Germinal center (tissue), 1 donor: ENCODE results near the gene MBIP.

Experiments
- DNase-seq: peaks from one replicate; pipeline ENCODE4 v3.0.0; 2012; ENCODE audit warnings: mixed read lengths, low spot score

The MBIP gene

DNA sequence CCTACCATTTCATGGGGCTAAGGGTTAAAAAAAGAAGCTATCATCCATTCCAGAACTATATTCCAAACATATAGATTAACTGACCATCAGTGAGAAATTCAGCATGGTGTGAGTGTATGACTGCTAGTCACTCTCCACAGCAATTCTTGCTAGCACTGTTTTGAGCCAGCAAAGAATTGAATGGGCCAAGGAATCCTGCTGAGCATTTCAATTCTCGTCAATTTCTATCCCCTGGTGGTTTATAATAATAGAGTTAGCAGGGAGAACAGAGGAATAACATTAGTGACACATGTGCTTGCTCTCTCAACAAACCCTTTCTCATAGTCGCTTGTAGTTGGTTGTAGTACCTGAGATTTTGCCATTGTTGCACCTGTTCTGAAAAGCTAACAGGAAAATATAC is 7.2 kb downstream of the MBIP start:
- DNase-seq = no peak

DNA sequence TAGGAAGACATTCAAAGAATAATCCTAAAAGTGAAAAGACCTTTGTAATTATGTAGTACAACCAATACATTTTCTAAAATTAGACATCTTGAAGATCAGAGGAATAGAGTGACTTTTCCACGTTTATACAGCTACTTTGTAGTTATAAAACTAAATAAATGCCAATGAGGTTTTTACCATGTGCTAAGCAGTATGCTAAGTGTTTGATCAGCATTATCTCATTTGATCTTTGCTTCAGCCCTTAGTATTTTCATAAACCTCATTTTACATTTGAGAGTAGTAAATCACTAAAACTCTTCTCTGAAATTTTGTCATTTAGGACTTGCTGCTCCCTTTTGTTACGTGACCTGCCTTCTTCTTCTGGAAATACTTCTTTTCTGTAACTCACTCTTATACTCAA is 13.6 kb downstream of the MBIP start:
- no peak for DNase-seq

DNA sequence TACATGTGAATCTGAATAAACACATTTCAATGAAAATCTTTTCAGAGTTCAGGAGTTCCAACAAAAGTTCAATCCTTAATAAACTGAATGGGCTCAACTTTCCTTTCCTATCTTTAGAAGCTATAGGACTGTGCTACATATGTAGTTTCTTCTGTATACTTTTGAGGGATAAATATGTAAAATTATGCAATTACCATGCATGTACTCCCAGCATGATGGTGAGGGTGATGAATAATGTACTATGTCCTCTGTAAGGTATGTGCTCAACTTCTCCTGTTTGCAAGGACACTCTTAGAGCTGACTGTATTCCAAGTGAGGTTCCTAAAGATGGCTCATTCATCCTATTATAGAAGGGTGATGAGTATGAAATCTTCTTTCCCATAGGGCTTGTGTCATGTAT is 15.5 kb downstream of the MBIP start:
- DNase-seq = no peak

DNA sequence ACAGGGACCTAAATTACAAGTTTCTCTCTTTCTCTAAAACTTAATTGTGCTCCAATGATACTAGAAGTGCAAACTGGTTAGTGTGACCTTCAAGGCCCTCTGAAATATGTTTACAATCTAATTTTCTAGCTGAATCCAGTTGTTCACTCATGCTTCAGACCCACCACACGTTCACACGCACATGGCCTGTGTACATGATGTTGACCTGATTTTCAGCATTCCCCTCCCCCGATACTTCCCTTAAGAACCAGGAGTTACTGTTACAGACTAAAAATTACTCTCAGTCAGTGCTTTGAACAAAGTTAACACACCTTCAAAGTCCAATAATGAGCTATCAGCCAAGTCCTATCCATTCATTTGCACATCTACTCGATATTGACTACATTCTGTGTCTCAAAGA is 16.5 kb downstream of the MBIP start:
- DNase-seq = no peak

DNA sequence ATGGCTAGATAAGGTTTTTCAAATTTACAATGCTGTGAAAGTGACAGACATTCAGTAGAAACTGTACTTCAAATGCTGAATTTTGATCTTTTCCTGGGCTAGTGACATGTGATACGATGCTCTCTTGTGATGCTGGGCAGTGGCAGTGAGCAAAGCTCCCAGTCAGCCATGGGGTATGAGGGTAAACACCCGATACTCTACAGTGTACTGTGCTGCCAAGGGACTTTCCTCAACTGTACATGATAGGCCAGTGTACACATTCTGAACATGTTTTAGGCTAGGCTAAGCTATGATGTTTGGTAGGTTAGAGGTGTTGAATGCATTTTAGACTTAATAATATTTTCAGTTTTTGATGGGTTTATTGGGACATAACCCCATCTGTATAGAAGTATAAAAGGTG is 17.6 kb downstream of the MBIP start:
- DNase-seq = no peak

DNA sequence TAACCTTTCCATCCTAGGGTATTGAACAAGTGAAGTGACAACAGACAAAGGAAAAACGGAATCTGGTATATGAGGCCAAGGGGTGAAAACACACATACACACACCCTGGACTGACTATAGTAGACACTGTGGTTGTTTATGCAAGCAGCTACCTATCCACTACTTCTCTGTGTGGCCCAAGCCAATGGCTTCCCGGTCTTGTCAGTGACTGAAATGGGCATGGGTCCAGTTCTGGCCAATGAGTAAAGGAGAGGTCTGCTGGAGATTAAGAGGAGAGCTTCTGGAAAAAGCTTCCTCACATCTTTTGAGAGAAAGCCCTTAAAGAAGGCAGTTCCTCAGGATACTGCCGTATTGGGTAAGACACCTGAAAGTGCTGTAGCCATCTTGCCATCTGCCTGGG is 19.3 kb downstream of the MBIP start:
- no peak for DNase-seq

DNA sequence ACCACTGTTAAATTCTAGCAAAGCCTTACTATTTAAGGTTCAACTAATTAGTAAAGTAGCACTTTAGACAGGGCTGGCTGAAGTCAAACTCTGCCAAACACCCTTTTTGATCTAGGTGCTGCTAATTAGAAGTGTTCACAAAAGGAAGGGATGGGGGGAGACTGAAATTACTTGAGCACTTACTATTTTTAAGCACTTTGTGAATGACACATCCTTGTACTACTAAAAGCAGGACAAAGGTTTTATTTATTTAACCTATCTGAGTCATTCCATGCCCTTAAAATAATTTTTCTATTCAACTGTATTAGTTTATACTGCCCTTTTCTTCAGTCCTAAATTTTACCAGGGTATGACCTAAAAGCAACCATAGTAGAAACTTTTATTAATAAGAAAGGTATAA is 20.1 kb downstream of the MBIP start:
- DNase-seq = no peak

DNA sequence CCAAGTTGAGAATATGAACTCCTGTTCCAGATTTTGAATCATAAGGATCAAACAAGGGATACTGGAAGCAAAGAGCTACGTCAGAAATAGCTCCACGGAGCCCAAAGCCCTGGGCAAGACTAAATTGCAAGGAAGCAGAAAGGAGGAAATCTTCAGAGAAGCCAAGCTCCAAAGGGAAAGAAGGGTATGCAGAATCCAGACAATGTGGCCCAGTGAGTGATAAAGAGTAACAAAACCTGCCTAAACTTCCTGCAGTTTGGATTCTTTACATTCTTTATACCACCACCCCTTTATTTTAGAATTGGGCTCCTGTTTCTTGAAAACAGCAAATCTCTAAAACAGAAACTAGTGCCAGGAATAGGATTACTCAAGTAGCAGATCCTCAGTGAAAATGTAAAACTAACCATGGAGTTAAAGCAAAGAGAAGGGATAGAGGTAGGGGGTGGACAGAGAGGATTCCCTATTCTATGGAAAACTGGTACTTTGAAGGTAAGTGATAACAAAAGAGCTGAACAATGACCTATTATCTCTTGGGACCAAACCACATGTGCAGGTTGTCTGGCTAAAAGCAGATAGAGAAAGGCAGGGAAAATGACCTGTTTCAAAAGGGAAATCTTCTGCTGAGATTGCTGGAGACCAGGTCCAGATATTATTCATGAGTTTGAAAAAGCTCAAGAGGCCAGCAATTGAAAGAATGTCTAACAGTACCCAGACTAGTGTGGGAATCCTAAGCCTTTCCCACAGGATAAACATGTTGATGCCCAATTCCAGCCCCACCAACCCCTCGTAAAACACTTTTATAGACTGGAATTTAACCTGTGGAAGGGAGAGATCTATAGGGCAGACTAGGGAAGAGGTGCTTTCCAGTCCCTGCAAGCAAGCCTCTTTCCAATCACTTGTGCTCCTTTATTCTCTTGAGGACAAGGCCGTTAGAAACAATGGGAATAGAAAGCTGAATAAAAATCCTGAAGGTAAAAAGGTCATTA is 24.5 kb downstream of the MBIP start:
- no peak for DNase-seq

DNA sequence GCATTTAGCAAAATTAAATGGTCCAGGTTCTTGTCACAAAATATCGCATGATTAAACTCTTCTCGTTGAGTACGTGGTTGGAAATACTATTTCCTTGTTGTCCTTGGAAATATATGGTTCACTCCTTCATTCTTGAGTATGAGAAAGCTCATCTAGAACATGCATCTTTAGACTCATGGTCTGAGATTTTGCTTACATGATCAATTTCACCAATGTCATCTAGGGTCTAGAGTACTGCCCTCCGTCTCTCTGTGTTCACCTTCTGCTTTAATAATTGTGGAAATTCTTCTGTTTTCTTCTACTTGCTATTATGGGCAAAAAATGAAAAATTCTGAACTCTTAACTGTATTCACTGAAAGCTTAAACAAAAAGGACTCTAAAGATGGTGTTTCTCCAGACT is 25.9 kb downstream of the MBIP start:
- DNase-seq = no peak

DNA sequence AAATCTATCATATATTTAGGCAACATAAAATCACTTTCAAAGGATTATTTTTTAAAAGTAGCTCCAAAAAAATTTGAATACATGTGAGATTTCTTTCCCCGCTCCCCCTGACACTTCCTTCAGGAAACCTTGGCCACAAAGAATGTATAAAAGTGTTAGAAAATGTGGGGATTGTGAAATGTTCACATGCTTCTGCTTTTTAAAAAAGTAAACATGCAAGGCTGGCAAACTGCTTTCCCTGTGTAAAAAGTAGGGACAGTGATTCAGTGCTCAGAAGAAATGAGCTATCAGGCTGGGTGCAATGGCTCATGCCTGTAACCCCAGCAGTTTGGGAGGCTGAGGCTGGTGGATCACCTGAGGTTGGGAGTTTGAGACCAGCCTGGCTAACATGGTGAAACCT is 26.6 kb downstream of the MBIP start:
- no peak for DNase-seq

DNA sequence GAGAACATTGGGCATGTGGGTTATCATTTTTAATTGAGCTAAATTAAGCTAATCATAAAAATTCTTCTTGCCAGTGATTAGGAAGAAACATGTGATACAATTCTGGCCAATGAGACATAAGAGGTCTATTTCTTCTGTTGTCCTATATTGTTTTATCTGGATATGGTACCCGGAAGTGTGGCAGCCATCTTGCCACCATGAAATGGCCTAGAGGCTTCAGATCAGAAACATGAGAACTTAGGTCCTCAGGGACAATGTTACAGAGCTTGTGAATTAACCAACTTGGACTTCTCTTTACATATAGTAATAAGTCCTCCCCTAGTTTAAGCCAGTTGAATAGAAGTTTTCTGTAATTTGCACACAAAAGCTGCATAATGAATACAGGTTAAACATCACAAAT is 30.5 kb downstream of the MBIP start:
- no peak for DNase-seq

DNA sequence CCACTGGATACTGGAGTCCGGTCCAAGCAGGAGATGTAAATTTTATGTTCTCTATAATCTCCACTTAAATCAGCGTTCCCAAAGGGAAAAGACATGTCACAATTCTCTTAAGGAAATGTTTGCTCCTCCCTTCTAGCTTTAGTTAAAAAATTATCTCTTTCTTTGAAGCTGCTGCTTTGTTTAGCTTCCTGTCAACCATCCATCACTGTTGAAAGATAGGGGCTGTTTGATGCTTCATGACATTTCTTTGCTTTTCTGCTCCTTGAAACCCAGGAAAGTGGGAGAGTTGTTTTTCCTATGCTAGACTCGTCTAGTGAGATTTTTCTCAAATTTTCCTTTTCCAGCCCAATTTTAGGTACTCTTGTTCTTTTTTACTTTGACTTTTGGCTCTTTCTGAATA is 31.9 kb downstream of the MBIP start:
- DNase-seq = no peak

DNA sequence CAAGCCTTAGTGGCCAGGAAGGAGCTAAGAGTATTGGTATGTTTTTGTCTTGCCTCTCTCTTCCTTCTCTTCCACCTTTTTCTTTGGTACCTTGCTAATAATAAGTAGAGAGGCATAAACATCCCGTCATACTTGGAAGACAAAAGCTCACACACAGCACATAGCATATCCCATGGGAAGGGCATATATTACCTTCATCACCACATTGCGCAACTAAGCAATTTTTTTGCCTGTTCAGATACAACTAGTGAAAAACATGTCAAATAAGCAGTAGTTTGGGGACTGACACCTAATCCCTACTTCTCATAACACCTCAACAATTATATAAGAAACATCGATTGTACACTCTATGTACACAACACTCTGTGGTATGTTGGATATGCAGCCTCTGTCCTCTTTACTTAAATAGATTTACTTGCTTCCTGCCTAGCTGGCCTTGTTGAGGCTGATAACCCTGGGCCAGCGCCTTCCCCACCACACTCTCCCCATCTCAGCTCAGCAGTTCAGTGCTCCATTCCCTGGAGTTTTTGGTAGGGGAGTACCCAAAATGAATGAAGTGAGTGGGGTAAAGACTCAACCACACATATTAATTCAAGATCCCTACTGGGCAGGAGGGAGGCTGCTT is 35.4 kb downstream of the MBIP start:
- DNase-seq = no peak

DNA sequence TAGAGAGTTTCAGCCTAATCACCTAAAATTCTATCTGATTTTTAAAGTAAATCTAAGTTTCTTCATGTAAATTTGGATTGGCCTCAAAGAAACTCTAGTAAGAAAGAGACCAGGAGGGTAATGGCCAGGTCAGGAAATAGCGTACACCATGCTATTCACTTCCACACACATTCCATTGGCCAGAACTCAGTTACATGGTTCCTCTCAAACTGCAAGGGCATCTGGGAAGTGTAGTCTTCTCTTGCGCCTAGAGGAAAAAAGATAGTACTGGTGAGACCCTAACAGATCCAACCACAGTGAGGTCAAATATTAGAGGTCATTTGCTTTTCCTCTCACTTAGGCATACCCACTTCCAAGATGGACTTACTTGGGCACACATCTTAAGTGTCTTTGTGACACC is 39.1 kb downstream of the MBIP start:
- no peak for DNase-seq

DNA sequence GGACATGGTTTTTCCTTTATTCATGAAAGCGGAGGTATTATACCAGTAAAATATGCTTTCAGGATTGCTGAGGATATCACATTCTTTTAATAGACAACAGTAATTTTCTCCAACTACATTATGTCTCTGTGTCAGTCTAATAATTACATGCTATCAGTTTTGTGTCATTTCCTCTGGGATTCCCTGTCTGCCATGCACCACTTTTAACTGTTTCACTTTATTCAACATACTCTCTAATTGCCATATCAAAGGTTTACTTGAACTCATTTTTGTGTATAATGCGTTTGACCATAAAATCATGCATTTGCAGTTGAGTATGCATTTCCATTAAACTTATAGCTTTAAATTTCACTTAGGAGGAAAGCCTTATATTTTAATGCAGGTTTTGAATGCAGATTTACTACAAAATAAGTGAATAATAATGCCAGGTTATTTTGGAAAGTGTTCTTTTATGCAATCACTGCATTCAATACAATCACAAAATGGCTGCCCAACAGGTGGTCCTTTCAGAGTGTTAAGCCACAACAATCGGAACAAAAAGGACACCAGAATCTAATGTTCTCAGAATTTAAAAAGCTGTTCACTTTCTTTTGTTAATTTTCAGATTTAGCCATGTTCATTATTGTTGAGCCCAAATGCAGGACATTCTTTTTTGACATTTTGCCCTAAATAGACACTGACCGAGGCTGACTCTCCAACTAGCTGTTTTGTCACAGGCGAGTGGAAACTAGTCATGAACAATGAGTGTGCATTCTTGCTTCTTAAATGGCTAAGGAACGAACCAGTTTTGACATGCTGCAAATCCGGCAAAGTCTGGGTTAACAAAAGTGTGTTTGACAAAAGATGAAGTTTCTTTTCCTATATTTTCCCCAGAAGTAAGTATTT is 40.9 kb downstream of the MBIP start:
- DNase-seq = no peak

DNA sequence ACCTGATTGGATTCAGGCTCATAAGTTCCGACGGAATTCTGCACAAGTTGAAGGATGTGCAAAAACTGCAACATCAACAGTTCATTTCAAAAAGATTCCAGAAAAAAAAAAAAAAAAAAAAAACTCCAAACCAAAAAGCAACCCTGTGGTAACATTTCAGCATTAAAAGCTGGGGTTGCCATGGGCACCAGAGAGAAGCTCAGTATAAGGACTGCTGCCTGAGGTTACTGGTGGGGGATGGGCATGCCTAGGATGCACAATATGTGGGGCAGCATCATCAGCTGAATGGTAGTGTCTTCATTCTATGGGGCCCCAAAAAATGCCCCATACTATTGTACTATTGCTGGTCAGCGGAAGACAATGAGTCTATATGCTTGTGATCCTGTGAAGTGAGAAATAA is 44.7 kb downstream of the MBIP start:
- no peak for DNase-seq

DNA sequence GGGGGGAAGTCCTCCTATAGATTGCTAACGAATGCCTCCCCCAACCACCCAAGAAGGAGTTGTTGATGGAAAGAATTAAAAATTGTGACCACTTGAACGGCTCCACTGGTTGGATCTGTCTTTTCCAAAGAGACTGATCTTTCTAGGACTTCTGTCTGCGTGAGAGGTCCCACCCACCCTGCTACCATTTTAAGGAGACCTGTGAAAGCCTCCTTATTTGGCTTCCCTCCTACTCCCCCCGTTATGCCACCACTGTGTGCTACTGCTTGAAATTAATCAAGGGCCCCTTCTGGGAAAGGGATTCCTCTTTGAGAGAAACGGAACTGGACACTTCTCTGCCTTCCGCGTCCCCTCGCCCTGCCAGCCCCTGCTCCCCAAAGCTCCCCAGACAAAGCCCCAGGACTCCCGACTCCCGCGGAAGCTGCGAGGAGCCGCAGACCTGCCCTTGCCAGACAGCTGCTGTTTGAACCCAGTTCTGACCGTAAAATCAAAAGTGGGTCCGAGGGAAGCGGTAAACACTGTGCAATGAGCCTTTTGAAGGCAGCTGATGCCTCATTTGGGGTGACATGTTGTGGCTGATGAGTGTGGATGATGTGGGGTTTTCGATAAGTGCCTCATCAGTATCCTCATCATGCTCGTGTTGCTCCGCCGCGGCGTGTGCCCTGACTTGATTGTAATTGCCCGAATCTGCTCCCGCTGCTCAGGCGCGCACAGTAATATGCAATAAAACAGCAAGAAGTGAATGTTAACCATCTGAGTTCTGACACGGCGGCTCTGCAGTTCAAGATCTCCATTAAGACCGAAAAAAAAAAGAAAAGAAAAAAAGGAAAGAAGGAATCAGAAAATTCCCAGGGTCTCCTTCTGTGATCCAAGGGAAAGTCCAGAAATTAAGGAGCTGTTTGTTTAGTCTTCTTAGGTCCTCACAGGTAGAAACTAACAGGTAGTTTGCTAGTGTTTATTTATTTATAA is 48.2 kb downstream of the MBIP start:
- no peak for DNase-seq

DNA sequence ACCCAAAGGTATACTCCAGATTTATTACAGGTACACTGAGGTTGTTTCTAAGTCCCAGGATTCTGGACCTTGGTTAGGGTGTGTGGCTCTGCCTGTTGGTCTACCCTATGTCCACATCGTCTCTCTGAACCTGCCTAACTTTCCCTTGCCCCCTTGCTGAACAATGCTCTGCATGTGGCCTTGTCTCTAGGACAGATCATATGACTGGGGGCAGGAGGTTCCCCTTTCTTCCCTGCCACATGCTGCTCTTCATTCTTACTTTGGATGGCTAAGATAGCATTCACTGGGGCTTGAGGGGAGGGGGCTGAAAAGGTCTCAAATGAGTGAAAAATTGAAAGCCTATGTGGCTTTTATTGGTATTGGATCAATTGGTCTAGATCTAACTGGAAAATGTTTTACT is 49.2 kb downstream of the MBIP start:
- no peak for DNase-seq

DNA sequence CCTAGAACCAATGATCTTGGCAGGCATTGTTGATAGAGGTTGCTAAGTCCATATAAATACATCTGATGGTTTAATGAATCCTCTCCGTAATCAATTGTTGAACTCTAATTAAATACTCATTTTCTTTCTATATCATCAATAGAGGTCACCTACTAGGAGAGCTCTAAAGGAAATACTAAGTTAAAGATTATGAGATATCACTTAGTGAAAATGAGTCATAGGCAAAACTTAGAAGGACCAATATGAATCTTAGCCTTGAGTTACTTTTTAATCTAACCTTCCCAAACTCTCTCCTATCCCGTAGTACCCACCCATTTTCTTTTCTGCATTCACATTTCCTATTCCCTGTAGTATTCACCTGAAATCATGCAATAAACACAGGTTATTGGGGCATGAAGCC is 50.2 kb downstream of the MBIP start:
- DNase-seq = no peak

DNA sequence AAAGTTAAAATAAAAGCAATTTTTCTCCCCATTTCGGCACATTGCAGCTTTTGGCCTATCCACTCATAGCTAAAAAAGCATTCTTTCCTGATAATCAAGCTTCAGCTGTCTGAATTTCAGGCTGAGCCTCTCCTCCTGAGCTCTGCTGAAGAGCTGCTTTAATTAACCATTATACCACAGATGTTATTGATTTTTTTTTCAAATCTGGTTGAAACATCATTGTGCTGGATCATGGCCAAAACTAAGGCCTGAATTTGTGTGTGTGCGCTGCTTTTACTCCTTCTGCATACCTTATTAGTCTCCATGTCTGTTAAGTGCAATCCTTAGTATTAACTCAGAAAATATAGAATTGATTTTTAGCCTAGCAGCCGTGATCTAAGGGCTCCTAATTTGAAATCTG is 52.3 kb downstream of the MBIP start:
- no peak for DNase-seq

DNA sequence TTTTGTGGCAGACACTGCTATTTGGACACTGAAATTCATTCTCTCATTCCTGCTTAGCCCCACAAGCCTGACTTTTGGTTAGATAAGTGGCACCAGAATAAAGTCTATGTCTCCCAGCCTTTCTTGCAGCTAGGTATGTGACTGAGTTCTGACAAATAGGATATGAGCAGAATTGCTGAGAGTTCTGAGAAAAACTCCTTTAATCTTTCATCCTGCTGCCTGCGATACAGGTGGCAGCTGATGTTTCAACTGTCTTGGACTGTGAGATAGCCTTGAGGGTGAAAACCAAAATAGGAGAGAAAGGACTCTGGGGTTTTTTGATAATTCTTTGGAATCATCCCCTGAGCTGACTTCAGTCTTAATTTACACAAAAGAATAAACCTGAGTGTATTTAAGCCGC is 55.8 kb downstream of the MBIP start:
- no peak for DNase-seq

DNA sequence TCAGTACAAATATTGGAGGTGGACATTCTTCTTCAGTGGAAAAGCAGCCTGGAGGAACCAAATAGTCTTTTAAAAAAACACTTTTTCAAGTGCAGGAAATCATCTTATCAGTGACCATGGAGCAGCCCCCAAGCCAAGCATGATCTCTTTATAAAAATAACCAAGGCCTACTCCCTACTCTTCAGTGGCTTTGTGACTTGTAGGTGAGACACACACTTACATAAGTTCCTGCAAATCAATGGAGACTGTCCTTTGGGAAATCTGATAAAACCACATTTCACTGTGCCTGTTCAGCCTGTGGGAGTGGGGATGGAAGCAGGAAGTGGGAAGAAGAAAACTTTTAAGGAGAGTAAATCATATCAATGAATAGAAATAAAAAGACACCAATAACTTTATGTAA is 56.3 kb downstream of the MBIP start:
- no peak for DNase-seq
